ENCODE results near the gene KDM4F.
"Not testable (repeated sequence)": the region's sequence is repeated elsewhere in the genome, so short reads cannot be mapped to it uniquely, and the experiment has no call there.

KDM4F gene

GRCh38 chr11:95049122-95049521, at the start of gene KDM4F:
KDM4F (plus strand) TSS chr11:95049422.
- DNase-seq (ENCODE audit: low spot score in 2 of 2); H3K4me3 ChIP-seq; H3K9me3 ChIP-seq; H3K4me1 ChIP-seq; H3K36me3 ChIP-seq (replicated peaks); in situ Hi-C loops (cut with MboI; ENCODE audit: low sequenced_read_pairs): not testable (repeated sequence)
- H3K27me3 ChIP-seq (ENCODE audit: low read depth), result peaks cover 12% of the 10 kb centered on the region; the same call in 1 of the 2 replicates

- Histone ChIP-seq H3K27me3 (ENCODE audit: low read depth) (0 out of 2 replicates have a peak, but pooled peaks cover 2% of the 10 kb centered on the region), H3K4me1 (no peaks in the 10 kb centered on the region), H3K4me3 (no peak overlapping the region), H3K9me3 (no peaks in the 10 kb centered on the region), H3K36me3 (replicated peaks) (no peaks in the 10 kb centered on the region)
- no peak for DNase-seq (ENCODE audit: low spot score in 2 of 2)
- in situ Hi-C loops (cut with MboI; ENCODE audit: low sequenced_read_pairs), result no loop called here
These were observed 45.5 kb upstream of the KDM4F start for GRCh38 chr11:95003716-95004115.

- DNase-seq (ENCODE audit: low spot score in 2 of 2), result no peak
These were observed 43.6 kb upstream of the KDM4F start for GRCh38 chr11:95005642-95006041.

GRCh38 chr11:95011376-95011775, 37.8 kb upstream of the KDM4F start:
- in situ Hi-C loops (cut with MboI; ENCODE audit: low sequenced_read_pairs), result no loop called here
- H3K9me3 ChIP-seq, result no peaks in the 10 kb centered on the region
- no peaks in the 10 kb centered on the region for H3K36me3 ChIP-seq (replicated peaks)

More at GRCh38 chr11:95005642-95006041, 43.6 kb upstream of the KDM4F start:
- Histone ChIP-seq H3K4me3 (no peak overlapping the region), H3K36me3 (replicated peaks) (no peaks in the 10 kb centered on the region), H3K27me3 (ENCODE audit: low read depth) (peaks cover 6% of the 10 kb centered on the region; the same call in 1 of the 2 replicates), H3K9me3 (no peaks in the 10 kb centered on the region), H3K4me1 (no peaks in the 10 kb centered on the region)
- in situ Hi-C loops (cut with MboI; ENCODE audit: low sequenced_read_pairs), result no loop called here

GRCh38 chr11:95014184-95014821, 34.9 kb upstream of the KDM4F start:
- no peak overlapping the region for H3K4me3 ChIP-seq
- H3K27me3 ChIP-seq (ENCODE audit: low read depth), result peaks cover 4% of the 10 kb centered on the region; the same call in 1 of the 2 replicates
- no peaks in the 10 kb centered on the region for H3K4me1 ChIP-seq
- DNase-seq (ENCODE audit: low spot score in 2 of 2), result no peak
- H3K9me3 ChIP-seq, result no peaks in the 10 kb centered on the region
- in situ Hi-C loops (cut with MboI; ENCODE audit: low sequenced_read_pairs), result no loop called here
- no peaks in the 10 kb centered on the region for H3K36me3 ChIP-seq (replicated peaks)

More at GRCh38 chr11:95011376-95011775, 37.8 kb upstream of the KDM4F start:
- H3K27me3 ChIP-seq (ENCODE audit: low read depth), result peaks cover 6% of the 10 kb centered on the region; the same call in 1 of the 2 replicates
- no peak for DNase-seq (ENCODE audit: low spot score in 2 of 2)
- no peaks in the 10 kb centered on the region for H3K4me1 ChIP-seq
- no peak overlapping the region for H3K4me3 ChIP-seq

GRCh38 chr11:95016139-95016538, 33.1 kb upstream of the KDM4F start:
- DNase-seq (ENCODE audit: low spot score in 2 of 2), result no peak
- no peak overlapping the region for H3K4me3 ChIP-seq
- H3K9me3 ChIP-seq, result no peaks in the 10 kb centered on the region
- H3K27me3 ChIP-seq (ENCODE audit: low read depth), result no peaks in the 10 kb centered on the region
- H3K4me1 ChIP-seq, result no peaks in the 10 kb centered on the region
- in situ Hi-C loops (cut with MboI; ENCODE audit: low sequenced_read_pairs), result no loop called here
- H3K36me3 ChIP-seq (replicated peaks), result no peaks in the 10 kb centered on the region

GRCh38 chr11:95021468-95021867, 27.8 kb upstream of the KDM4F start:
- in situ Hi-C loops (cut with MboI; ENCODE audit: low sequenced_read_pairs); H3K4me1 ChIP-seq; H3K27me3 ChIP-seq (ENCODE audit: low read depth); H3K36me3 ChIP-seq (replicated peaks); H3K9me3 ChIP-seq; H3K4me3 ChIP-seq; DNase-seq (ENCODE audit: low spot score in 2 of 2): not testable (repeated sequence)

GRCh38 chr11:95024958-95025357, 24.3 kb upstream of the KDM4F start, which contains the start of gene KDM4E:
KDM4E (plus strand) TSS chr11:95025258; CDS start chr11:95025558, 300 bp downstream.
- in situ Hi-C loops (cut with MboI; ENCODE audit: low sequenced_read_pairs), result no loop called here
- Histone ChIP-seq H3K36me3 (replicated peaks) (no peaks in the 10 kb centered on the region), H3K4me3 (no peak within 1 kb of the TSS), H3K4me1 (no peaks in the 10 kb centered on the region), H3K27me3 (ENCODE audit: low read depth) (no peaks in the 10 kb centered on the region), H3K9me3 (no peaks in the 10 kb centered on the region)
- DNase-seq (ENCODE audit: low spot score in 2 of 2), result no peak

GRCh38 chr11:95025594-95025993, 23.6 kb upstream of the KDM4F start:
- H3K4me1 ChIP-seq; H3K9me3 ChIP-seq; H3K36me3 ChIP-seq (replicated peaks); H3K27me3 ChIP-seq (ENCODE audit: low read depth); H3K4me3 ChIP-seq; DNase-seq (ENCODE audit: low spot score in 2 of 2); in situ Hi-C loops (cut with MboI; ENCODE audit: low sequenced_read_pairs): not testable (repeated sequence)

GRCh38 chr11:95028357-95028756, 20.9 kb upstream of the KDM4F start:
- Histone ChIP-seq H3K4me3 (no peak overlapping the region), H3K36me3 (replicated peaks) (no peaks in the 10 kb centered on the region), H3K27me3 (ENCODE audit: low read depth) (no peaks in the 10 kb centered on the region), H3K4me1 (no peaks in the 10 kb centered on the region), H3K9me3 (no peaks in the 10 kb centered on the region)
- in situ Hi-C loops (cut with MboI; ENCODE audit: low sequenced_read_pairs), result no loop called here
- no peak for DNase-seq (ENCODE audit: low spot score in 2 of 2)

- Histone ChIP-seq H3K9me3 (no peaks in the 10 kb centered on the region), H3K4me3 (no peak overlapping the region), H3K4me1 (no peaks in the 10 kb centered on the region), H3K27me3 (ENCODE audit: low read depth) (peaks cover 2% of the 10 kb centered on the region; the same call in 1 of the 2 replicates), H3K36me3 (replicated peaks) (no peaks in the 10 kb centered on the region)
- no peak for DNase-seq (ENCODE audit: low spot score in 2 of 2)
- in situ Hi-C loops (cut with MboI; ENCODE audit: low sequenced_read_pairs), result no loop called here
These were observed 16.2 kb upstream of the KDM4F start for GRCh38 chr11:95033051-95033450.

- Histone ChIP-seq H3K4me1 (no peaks in the 10 kb centered on the region), H3K9me3 (no peaks in the 10 kb centered on the region), H3K4me3 (no peak overlapping the region), H3K36me3 (replicated peaks) (no peaks in the 10 kb centered on the region), H3K27me3 (ENCODE audit: low read depth) (peaks cover 2% of the 10 kb centered on the region; the same call in 1 of the 2 replicates)
- no peak for DNase-seq (ENCODE audit: low spot score in 2 of 2)
- in situ Hi-C loops (cut with MboI; ENCODE audit: low sequenced_read_pairs), result no loop called here
These were observed 13.9 kb upstream of the KDM4F start for GRCh38 chr11:95035316-95035715.

GRCh38 chr11:95037356-95038035, 11.7 kb upstream of the KDM4F start:
- H3K27me3 ChIP-seq (ENCODE audit: low read depth); H3K36me3 ChIP-seq (replicated peaks); H3K9me3 ChIP-seq; H3K4me1 ChIP-seq; in situ Hi-C loops (cut with MboI; ENCODE audit: low sequenced_read_pairs); DNase-seq (ENCODE audit: low spot score in 2 of 2); H3K4me3 ChIP-seq: not testable (repeated sequence)

- DNase-seq (ENCODE audit: low spot score in 2 of 2), result no peak
- H3K36me3 ChIP-seq (replicated peaks), result no peaks in the 10 kb centered on the region
- no peak overlapping the region for H3K4me3 ChIP-seq
- H3K27me3 ChIP-seq (ENCODE audit: low read depth), result peaks cover 15% of the 10 kb centered on the region; the same call in 1 of the 2 replicates
- no peaks in the 10 kb centered on the region for H3K9me3 ChIP-seq
- H3K4me1 ChIP-seq, result no peaks in the 10 kb centered on the region
- in situ Hi-C loops (cut with MboI; ENCODE audit: low sequenced_read_pairs), result no loop called here
These were observed 7.0 kb upstream of the KDM4F start for GRCh38 chr11:95042239-95042638.
